Superior temporal gyrus (tissue), 1 donor: ENCODE measurements around the gene ZNF529.
"Not testable (repeated sequence)": the region's sequence is repeated elsewhere in the genome, so short reads cannot be mapped to it uniquely, and the experiment has no call there.

ENCODE experiments used
- DNase-seq: peaks from one replicate; pipeline ENCODE4 v3.0.0-alpha.2; 2016; ENCODE audit errors: extremely low spot score

ZNF529 gene

GRCh38 chr19:36573020-36573894 is at the start of gene ZNF529:
TSS of gene ZNF529 (minus strand) at chr19:36573292. CDS start at chr19:36572346, 946 bp downstream.
- peak; percentile 97 for DNase-seq

- DNase-seq, result no peak
Measured at GRCh38 chr19:36605877-36606478, 32.9 kb upstream of the ZNF529 start.

GRCh38 chr19:36605101-36605876 is 32.2 kb upstream of the ZNF529 start, which contains the start of gene ZNF382:
TSS of gene ZNF382 (plus strand) at chr19:36605313. CDS start at chr19:36609915, 4,602 bp downstream.
- DNase-seq, result peak; percentile 81

- DNase-seq, result peak; percentile 77
Measured at GRCh38 chr19:36604656-36605100, 31.6 kb upstream of the ZNF529 start.

- DNase-seq, result not testable (repeated sequence)
Measured at GRCh38 chr19:36602681-36603080, 29.6 kb upstream of the ZNF529 start.

- no peak for DNase-seq
Measured at GRCh38 chr19:36579255-36579654, 6.2 kb upstream of the ZNF529 start.

GRCh38 chr19:36577271-36577996 is 4.3 kb upstream of the ZNF529 start:
- no peak for DNase-seq

- no peak for DNase-seq
Measured at GRCh38 chr19:36574741-36575140, 1.6 kb upstream of the ZNF529 start.

- peak; percentile 14 for DNase-seq
Measured at GRCh38 chr19:36573895-36574720, 1.0 kb upstream of the ZNF529 start.

GRCh38 chr19:36572593-36573019 is 486 bp downstream of the ZNF529 start:
- peak; percentile 8 for DNase-seq

GRCh38 chr19:36564391-36564790 is 8.7 kb downstream of the ZNF529 start:
- DNase-seq, result no peak

GRCh38 chr19:36547001-36547732 is 25.9 kb downstream of the ZNF529 start:
- no peak for DNase-seq

- DNase-seq, result no peak
Measured at GRCh38 chr19:36528921-36529518, 44.1 kb downstream of the ZNF529 start.

- DNase-seq, result peak; percentile 99
Measured at GRCh38 chr19:36528194-36528920, 44.7 kb downstream of the ZNF529 start, which contains the start of gene ZNF260. TSS of gene ZNF260 (minus strand) at chr19:36528271. CDS start at chr19:36515238, 13,033 bp downstream.

GRCh38 chr19:36527873-36528193 is 45.3 kb downstream of the ZNF529 start:
- DNase-seq, result no peak

- no peak for DNase-seq
Measured at GRCh38 chr19:36527341-36527740, 45.8 kb downstream of the ZNF529 start.

- DNase-seq, result no peak
Measured at GRCh38 chr19:36526581-36526980, 46.5 kb downstream of the ZNF529 start.

GRCh38 chr19:36524617-36525016 is 48.5 kb downstream of the ZNF529 start:
- no peak for DNase-seq
